WI38 (cell line): ENCODE data around the gene AGMAT.
A peak's percentile ranks its signal among the peaks of the same experiment; 100 is the strongest.

Experiments
- H3K4me3 ChIP-seq: 2 replicates; pipeline ENCODE4 v1.5.1; 2011; ENCODE audit warnings: low read depth, mild to moderate bottlenecking, control low read depth, low read length
- TF ChIP-seq, protein P1 (sequence below): IDR thresholded peaks from 2 replicates; pipeline ENCODE4 v1.5.1; 2012; ENCODE audit warnings: low read depth, mild to moderate bottlenecking, control low read depth, low read length

AGMAT gene, protein sequence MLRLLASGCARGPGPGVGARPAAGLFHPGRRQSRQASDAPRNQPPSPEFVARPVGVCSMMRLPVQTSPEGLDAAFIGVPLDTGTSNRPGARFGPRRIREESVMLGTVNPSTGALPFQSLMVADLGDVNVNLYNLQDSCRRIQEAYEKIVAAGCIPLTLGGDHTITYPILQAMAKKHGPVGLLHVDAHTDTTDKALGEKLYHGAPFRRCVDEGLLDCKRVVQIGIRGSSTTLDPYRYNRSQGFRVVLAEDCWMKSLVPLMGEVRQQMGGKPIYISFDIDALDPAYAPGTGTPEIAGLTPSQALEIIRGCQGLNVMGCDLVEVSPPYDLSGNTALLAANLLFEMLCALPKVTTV

GRCh38 chr1:15584489-15585363, at the start of gene AGMAT:
TSS of gene AGMAT (minus strand) at chr1:15585051. CDS start at chr1:15584967, 84 bp downstream.
- TF ChIP-seq, protein P1, sequence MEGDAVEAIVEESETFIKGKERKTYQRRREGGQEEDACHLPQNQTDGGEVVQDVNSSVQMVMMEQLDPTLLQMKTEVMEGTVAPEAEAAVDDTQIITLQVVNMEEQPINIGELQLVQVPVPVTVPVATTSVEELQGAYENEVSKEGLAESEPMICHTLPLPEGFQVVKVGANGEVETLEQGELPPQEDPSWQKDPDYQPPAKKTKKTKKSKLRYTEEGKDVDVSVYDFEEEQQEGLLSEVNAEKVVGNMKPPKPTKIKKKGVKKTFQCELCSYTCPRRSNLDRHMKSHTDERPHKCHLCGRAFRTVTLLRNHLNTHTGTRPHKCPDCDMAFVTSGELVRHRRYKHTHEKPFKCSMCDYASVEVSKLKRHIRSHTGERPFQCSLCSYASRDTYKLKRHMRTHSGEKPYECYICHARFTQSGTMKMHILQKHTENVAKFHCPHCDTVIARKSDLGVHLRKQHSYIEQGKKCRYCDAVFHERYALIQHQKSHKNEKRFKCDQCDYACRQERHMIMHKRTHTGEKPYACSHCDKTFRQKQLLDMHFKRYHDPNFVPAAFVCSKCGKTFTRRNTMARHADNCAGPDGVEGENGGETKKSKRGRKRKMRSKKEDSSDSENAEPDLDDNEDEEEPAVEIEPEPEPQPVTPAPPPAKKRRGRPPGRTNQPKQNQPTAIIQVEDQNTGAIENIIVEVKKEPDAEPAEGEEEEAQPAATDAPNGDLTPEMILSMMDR, result peak; percentile 28; the same call in 1 of the 2 replicates
- H3K4me3 ChIP-seq, result peak within 1 kb of the TSS; percentile 31

- TF ChIP-seq, protein P1, result no peak
- no peak overlapping the region for H3K4me3 ChIP-seq
Observed at GRCh38 chr1:15633756-15634420, 49.0 kb upstream of the AGMAT start.

- no peak overlapping the region for H3K4me3 ChIP-seq
- TF ChIP-seq, protein P1, result no peak
Observed at GRCh38 chr1:15628003-15628402, 43.2 kb upstream of the AGMAT start.

DNA sequence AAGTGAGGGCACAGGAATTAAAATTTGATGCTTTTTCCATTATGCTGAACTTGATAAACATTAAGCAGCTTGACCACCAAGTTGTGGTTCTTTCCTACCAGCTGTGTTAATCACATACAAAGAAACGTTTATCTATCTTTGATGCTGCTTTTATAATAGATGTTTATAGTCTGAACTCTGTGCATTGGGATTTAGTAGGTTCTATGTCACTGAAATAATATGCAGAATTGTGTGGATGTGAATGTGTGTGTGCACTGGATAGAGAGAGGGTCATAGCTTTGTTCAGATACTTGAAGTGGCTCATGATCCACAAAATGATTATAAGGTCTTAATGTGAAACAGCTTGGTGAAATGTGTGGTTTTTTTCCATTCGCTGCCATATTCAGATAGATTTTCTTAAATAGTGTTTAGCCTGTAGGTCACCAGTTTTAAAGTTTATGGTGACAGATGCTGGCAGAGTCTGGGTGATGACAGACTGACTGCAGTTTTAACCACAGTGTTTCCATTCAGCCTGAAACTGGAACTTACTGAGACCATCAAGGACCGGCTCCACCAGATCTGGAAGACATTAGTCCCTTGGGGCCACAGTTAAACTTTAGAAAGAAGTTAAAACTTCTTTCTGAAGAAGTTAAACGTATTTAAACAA, 42.6 kb upstream of the AGMAT start:
- TF ChIP-seq, protein P1, result no peak
- no peak overlapping the region for H3K4me3 ChIP-seq

DNA sequence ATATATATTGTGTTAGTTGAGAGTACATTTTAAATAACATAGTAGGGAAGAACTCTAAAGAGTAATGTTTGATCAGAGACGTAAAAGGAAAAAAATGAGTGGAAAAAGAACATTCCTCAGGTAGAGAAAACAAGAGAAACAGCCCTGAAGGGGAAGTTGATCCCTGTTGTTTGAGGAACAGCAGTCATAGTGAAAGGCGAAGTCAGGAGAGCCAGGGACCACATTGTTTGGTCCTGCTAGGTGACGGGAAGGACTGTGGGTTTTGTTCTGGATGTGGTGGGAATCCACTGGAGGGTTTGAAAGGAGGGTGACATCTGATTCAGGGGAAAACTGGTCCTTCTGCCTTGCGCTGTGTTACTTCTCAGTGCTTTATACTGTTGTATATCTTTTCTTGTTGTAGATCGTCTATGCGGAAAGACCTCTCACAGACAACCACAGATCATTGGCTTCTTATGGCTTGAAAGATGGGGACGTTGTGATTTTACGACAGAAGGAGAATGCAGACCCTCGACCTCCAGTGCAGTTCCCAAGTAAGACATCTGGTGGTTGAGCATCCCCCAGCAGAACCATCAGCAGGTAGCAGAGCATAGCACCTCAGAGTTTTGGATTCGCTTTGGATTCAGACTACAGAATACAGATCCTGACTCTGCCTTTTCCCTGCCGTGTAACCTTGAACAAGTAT, 41.6 kb upstream of the AGMAT start:
- no peak overlapping the region for H3K4me3 ChIP-seq
- TF ChIP-seq, protein P1, result no peak

- TF ChIP-seq, protein P1, result no peak
- H3K4me3 ChIP-seq, result no peak overlapping the region
Observed at GRCh38 chr1:15625056-15625917, 40.4 kb upstream of the AGMAT start.
